CD4-positive, alpha-beta T cell treated with Interleukin-15 for 4 hours (primary cell): ENCODE results near the gene MYO15A.

ENCODE experiments used
- DNase-seq: peaks from one replicate; pipeline ENCODE4 v3.0.0-alpha.2; 2020; ENCODE audit warnings: low spot score

MYO15A gene

DNA sequence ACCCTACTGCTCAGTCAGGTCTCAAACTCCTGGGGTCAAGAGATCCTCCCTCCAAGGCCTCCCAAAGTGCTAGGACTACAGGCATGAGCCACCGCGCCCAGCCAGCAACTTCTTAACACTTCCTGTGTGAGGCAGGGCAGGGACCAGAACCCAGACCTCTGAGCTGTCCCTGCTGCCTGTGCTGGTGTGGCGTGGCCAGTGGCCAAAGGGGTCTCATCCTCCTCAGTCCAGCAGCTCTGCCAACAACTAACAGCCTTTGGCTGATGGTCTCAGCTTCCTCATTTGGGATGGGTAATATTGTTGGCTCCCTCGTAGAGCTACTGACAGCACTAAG is 115.5 kb downstream of the MYO15A start:
- DNase-seq = no peak

DNA sequence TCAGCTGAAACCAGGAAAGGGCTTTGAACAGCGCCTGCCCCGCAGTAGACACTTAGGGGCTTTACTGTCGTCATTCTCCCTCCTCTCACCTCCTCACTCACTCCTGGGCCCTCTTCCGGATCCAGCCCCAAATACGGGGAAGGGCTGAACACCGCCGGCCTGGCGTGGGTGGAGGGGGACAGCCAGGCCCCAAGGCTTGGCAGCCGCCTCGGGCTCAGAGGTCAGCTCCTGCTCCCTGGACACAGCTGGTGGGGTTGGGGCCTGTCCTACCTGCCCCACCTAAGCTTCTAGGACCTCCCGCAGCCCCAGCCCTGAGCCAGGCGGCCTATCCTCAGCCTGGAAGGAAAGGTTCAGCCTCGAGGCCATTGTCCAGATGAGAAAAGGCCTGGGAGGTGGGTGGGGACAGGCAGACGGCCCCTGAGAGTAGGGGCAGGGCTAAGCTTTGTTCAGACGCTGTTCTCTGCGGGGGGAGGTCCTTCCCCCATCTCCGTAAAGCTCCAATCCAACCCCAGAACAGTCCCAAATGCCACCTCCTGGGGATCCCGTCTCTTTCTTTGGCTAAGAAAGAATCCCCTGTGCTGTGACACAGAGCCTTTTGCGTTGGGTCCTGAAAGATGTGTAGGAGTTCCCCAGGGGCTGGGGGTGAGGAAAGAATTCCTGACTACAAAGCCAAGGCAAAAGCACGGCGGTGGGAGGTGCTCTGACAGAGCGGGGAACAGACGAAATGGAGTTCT is 116.0 kb downstream of the MYO15A start:
- DNase-seq = no peak

- peak; percentile 96 for DNase-seq
Observed at GRCh38 chr17:18225121-18225641, 116.6 kb downstream of the MYO15A start, which contains the start of gene LLGL1. TSS of gene LLGL1 (plus strand) at chr17:18225635. CDS start at chr17:18225683, 48 bp downstream.

- no peak for DNase-seq
Observed at GRCh38 chr17:18225642-18226283, 117.2 kb downstream of the MYO15A start.

- DNase-seq = no peak
Observed at GRCh38 chr17:18226284-18226945, 117.9 kb downstream of the MYO15A start.

DNA sequence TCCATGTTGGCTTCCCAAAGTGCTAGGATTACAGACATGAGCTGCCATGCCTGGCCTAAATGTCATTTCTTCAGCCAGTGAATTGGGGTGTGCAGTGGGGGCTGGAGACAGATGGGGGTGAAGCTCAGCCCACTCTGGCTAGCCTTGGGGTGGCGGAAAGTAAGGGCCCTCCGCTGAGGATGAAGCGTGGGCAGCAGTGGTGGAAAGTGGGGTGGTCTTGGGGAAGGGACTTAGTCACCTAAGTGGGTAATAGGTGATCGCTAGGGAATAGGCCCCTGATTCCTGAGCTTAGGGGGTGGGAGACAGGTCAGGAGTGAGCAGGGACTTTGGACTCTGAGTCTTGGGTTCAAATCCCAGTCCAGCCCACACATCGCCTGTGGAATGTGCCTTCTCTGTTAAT is 119.1 kb downstream of the MYO15A start:
- no peak for DNase-seq

DNA sequence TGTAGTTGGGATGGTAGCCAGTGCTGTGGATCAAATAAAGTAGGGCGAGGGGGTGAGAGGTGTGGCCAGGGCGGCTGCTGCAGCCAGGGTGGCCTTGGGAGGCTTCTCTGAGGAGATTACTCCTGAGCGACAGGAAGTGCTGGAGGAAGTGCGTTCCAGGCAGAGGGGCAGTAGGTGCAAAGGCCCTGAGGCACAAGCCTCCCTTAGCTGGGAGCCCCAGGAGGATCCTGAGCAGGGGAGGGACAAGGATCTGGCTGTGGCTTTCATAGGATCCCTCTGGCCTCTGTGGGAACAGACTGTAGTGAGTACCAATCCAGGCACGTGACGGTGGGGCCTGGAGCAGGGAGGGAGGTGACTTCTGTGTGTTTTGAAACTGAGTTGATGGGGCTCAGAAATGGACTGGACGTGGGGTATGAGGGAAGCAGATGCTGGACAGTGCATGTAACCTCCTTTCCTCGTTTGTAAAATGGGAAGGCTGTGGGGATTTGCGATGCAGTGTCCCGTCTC is 119.7 kb downstream of the MYO15A start:
- no peak for DNase-seq

DNA sequence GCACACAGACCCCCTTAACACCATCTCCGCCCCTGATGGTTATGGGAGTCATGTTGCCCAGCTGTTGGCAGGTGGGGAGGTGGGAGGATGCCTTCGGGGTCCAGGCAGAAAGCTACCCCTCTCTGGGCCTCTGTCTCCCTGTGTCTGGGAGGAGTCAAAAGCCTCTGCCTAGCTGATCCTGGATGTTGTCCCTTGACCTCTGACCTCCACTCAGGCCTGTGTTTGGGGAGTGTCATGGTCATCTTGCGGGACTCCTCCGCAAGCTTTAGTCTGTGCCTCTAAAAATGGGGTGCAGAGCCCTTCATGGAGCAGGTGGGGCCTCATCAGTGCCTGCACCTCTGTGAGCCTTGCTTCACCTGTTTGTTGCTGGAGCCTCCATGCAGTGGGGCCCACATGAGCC is 120.7 kb downstream of the MYO15A start:
- no peak for DNase-seq
